ENCODE results near the gene CDK14.

DNA sequence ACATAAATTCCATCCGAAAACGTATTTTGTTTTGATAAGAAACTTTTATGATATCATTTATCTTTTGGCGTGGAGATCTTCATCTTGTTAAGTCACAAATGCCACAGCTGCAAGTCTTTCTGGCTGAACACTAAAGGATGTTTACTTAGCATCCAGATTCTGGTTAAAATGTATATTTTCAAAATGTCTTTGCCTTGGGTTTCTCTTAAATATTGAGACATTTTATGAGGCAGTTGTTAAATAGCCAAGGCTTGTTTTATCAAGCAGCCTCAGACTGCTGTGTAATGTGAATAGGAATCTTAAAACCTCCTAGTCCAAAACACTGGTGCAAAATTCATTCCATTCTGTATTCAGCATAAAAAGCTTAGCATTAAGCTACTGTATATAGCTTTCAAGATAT lies 531.8 kb downstream of the CDK14 start:
- TF ChIP-seq POLR2AphosphoS5 (IDR thresholded peaks at IDR 0.05; ENCODE audit: insufficient read depth, low read depth, low read length), result no peak
- TF ChIP-seq, protein P1, sequence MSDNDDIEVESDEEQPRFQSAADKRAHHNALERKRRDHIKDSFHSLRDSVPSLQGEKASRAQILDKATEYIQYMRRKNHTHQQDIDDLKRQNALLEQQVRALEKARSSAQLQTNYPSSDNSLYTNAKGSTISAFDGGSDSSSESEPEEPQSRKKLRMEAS (IDR thresholded peaks at IDR 0.05; ENCODE audit: insufficient read depth, insufficient read length), result no peak
- TF ChIP-seq EZH2 (IDR thresholded peaks at IDR 0.05; ENCODE audit: borderline replicate concordance, low read depth, low read length, severe bottlenecking), result no peak
- TF ChIP-seq, protein P2, sequence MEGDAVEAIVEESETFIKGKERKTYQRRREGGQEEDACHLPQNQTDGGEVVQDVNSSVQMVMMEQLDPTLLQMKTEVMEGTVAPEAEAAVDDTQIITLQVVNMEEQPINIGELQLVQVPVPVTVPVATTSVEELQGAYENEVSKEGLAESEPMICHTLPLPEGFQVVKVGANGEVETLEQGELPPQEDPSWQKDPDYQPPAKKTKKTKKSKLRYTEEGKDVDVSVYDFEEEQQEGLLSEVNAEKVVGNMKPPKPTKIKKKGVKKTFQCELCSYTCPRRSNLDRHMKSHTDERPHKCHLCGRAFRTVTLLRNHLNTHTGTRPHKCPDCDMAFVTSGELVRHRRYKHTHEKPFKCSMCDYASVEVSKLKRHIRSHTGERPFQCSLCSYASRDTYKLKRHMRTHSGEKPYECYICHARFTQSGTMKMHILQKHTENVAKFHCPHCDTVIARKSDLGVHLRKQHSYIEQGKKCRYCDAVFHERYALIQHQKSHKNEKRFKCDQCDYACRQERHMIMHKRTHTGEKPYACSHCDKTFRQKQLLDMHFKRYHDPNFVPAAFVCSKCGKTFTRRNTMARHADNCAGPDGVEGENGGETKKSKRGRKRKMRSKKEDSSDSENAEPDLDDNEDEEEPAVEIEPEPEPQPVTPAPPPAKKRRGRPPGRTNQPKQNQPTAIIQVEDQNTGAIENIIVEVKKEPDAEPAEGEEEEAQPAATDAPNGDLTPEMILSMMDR (IDR thresholded peaks at IDR 0.05; ENCODE audit: extremely low read depth in 1 of 2, insufficient read depth in 1 of 2, low read depth in 1 of 2, low read length in 2 of 2), result no peak
- no peak for TF ChIP-seq POLR2A (IDR thresholded peaks at IDR 0.05; ENCODE audit: low read depth, low read length)
- TF ChIP-seq JUN (IDR thresholded peaks at IDR 0.05; ENCODE audit: borderline replicate concordance, insufficient read depth, insufficient read length, low read depth), result no peak
- TF ChIP-seq GATA2 (IDR thresholded peaks at IDR 0.05; ENCODE audit: insufficient read depth, insufficient read length, low read depth, low read length), result no peak
- no peak for TF ChIP-seq FOS (IDR thresholded peaks at IDR 0.05; ENCODE audit: borderline replicate concordance, insufficient read depth, low read length)
